HL-60 (cell line): ENCODE measurements around the gene CES3.

Experiments used
- DNase-seq, 2 experiments: peaks; one replicate each; pipeline ENCODE4 v3.0.0-alpha.2; 2010 to 2020; ENCODE audit warnings: low read depth in 1 of 2, low spot score in 1 of 2
- H3K27ac ChIP-seq: fragments of 250-450 bp; sonication (Bioruptor Pico); replicated peaks from 2 replicates; pipeline ENCODE4 v1.5.1; 2020; ENCODE audit warnings: mild to moderate bottlenecking, moderate library complexity
- H3K27me3 ChIP-seq: fragments of 250-450 bp; sonication (Bioruptor Pico); 2 replicates; pipeline ENCODE4 v1.5.1; 2021; ENCODE audit warnings: mild to moderate bottlenecking, moderate library complexity; ENCODE audit not compliant: insufficient read depth, poor library complexity, severe bottlenecking
- H3K4me3 ChIP-seq: replicated peaks from 2 replicates; pipeline ENCODE4 v1.5.1; 2011; ENCODE audit warnings: mild to moderate bottlenecking, control low read depth, low read length; ENCODE audit not compliant: insufficient read depth
- CTCF ChIP-seq: IDR thresholded peaks from one replicate; pipeline ENCODE4 v1.5.1; 2011; ENCODE audit warnings: low read length, control low read depth, inconsistent platforms; ENCODE audit not compliant: insufficient read depth
- GABPA ChIP-seq: IDR thresholded peaks from 2 replicates; pipeline ENCODE4 v1.6.1; 2012; ENCODE audit warnings: low read depth
- POLR2AphosphoS5 ChIP-seq: IDR thresholded peaks from 2 replicates; pipeline ENCODE4 v1.6.1; 2012; ENCODE audit warnings: low read depth
- REST ChIP-seq: IDR thresholded peaks from 2 replicates; pipeline ENCODE4 v1.6.1; 2012; ENCODE audit warnings: low read depth; ENCODE audit not compliant: insufficient replicate concordance
- SPI1 ChIP-seq: IDR thresholded peaks from 2 replicates; pipeline ENCODE4 v1.6.1; 2012; ENCODE audit warnings: low read depth, mild to moderate bottlenecking, borderline replicate concordance

CES3 gene

GRCh38 chr16:66979011-66979717, 18.1 kb downstream of the CES3 start:
- no peak for TF ChIP-seq CTCF
- TF ChIP-seq GABPA = no peak
- no peak for TF ChIP-seq POLR2AphosphoS5
- no peak for TF ChIP-seq SPI1
- no peak for TF ChIP-seq REST
- no peaks in the 10 kb centered on the region for H3K27me3 ChIP-seq
- no peak overlapping the region for H3K4me3 ChIP-seq
- no peak overlapping the region for H3K27ac ChIP-seq
- DNase-seq = no peak

- no peak overlapping the region for H3K4me3 ChIP-seq
- TF ChIP-seq REST (no peak), POLR2AphosphoS5 (no peak), GABPA (no peak), SPI1 (no peak), CTCF (no peak)
- no peak for DNase-seq
- H3K27ac ChIP-seq = no peak overlapping the region
- H3K27me3 ChIP-seq = no peaks in the 10 kb centered on the region
Observed at GRCh38 chr16:66983033-66983432, 22.0 kb downstream of the CES3 start.

- H3K4me3 ChIP-seq = no peak overlapping the region
- H3K27me3 ChIP-seq = no peaks in the 10 kb centered on the region
- no peak overlapping the region for H3K27ac ChIP-seq
- no peak for DNase-seq
- no peak for TF ChIP-seq SPI1
- no peak for TF ChIP-seq CTCF
- TF ChIP-seq REST = no peak
- TF ChIP-seq GABPA = no peak
- TF ChIP-seq POLR2AphosphoS5 = no peak
Observed at GRCh38 chr16:66984892-66985311, 23.8 kb downstream of the CES3 start.
